ENCODE data around the gene CEP170B.

- TF ChIP-seq POLR2A (IDR thresholded peaks at IDR 0.05) (no peak), CTCF (IDR thresholded peaks at IDR 0.05) (no peak)
Measured at GRCh38 chr14:104865081-104865630, at the start of gene CEP170B.
